Activated naive CD8-positive, alpha-beta T cell treated with anti-CD3 and anti-CD28 coated beads, Interleukin-2, amount 50 U/mL, for 16 hours (primary cell): ENCODE results near the gene SMIM22.

Experiments
- DNase-seq: peaks from one replicate; pipeline ENCODE4 v3.0.0-alpha.2; 2020; ENCODE audit warnings: low read depth, low spot score

Gene SMIM22

DNA sequence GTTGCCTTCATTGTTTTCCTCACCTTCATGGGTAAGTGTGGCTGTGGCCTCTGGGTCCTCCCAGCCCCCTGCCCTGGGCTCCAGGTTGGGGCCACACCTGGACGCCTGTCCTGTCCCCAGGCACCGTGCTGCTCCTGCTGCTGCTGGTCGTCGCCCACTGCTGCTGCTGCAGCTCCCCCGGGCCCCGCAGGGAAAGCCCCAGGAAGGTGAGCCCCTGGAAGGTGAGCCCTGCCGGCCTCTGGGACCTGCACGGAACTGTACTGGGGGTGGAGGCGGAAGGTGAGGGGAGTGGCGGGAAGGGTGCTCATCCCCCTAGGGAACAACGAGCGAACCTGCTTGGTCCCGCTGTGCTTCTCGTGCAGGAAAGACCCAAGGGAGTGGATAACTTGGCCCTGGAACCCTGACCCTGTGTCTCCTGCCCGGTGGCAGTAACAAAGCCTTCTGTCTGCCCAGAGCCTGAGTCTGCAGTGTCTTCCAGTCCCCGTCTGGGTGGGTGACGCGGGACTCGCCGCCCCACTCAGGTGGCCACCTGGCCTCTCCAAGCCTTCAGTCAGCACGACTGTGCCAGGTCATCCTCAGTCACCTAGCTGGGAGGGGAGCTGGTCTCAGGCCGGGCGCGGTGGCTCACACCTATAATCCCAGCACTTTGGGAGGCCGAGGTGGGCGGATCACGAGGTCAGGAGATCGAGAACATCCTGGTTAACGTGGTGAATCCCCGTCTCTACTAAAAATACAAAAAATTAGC is 831 bp downstream of the SMIM22 start:
- DNase-seq: no peak

DNA sequence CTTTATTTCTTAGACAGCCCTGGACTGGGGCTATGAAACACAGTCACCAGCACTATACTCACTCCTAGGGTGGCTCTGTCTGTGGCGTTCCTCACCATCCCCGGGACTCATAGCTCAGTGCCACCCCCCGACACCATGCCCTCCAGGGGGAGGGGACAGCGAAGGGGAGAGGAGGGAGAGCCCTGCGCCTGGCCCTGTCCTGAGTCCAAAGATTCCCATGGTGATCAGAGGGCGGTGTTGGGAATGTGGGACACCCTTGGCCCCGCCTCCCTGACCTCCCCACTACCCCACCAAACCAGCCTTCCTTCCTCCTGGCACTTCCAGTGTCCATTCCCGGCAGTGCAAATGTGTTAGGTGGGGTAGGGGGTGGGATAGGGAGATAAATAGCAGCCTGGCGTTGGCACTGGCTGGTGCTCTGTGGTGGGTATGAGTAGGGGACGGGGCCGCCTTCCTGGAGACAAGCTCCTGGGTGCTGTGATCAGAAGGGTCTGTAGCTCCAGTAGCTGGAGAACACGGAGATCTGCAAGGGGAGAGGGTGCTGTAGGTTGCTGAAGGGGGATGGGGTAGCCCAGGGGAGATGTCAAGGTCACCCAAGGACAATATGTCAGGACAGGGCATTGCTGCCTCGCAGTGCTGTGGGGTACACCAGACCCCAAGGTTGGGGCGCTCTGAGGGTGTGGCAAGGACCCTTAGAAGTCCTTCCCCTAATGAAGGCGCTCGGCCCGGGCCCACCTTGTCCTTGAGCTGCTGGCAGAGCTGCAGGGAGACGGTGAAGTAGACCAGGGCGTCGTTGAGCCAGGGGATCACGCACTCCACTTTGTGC is 2.0 kb downstream of the SMIM22 start:
- DNase-seq: no peak

DNA sequence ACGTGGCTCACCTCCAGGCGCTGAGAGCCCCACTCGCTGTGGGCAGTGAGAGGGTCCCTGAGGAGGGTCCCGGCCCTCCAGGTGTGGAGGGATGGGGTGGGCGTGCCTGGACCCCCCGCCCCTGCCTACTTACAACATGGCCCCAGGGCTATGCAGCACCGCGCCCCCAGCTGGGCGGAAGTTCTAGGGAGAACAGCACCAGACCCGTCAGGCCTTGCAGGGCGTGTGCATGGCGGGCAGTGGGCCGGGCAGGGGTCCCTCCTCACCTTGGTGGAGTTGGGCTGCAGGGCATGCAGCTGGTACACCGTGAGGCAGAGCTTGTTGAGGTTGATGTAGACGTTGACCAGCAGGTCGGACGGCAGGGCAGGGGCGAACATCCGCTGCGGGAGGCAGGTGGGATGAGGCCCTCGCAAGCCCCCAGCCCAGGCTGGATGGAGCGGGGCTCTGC is 2.7 kb downstream of the SMIM22 start:
- no peak for DNase-seq

GRCh38 chr16:4798456-4798855 is 3.3 kb downstream of the SMIM22 start:
- DNase-seq: no peak

GRCh38 chr16:4799171-4799855 is 4.1 kb downstream of the SMIM22 start:
- no peak for DNase-seq

GRCh38 chr16:4800290-4801041 is 5.3 kb downstream of the SMIM22 start:
- no peak for DNase-seq

GRCh38 chr16:4801051-4801961 is 6.1 kb downstream of the SMIM22 start:
- DNase-seq: no peak

- peak; percentile 49 for DNase-seq
Observed at GRCh38 chr16:4801962-4802658, 6.9 kb downstream of the SMIM22 start, which contains the start of gene ROGDI. Gene ROGDI (minus strand): TSS chr16:4802633. CDS start chr16:4802571, 62 bp downstream.

DNA sequence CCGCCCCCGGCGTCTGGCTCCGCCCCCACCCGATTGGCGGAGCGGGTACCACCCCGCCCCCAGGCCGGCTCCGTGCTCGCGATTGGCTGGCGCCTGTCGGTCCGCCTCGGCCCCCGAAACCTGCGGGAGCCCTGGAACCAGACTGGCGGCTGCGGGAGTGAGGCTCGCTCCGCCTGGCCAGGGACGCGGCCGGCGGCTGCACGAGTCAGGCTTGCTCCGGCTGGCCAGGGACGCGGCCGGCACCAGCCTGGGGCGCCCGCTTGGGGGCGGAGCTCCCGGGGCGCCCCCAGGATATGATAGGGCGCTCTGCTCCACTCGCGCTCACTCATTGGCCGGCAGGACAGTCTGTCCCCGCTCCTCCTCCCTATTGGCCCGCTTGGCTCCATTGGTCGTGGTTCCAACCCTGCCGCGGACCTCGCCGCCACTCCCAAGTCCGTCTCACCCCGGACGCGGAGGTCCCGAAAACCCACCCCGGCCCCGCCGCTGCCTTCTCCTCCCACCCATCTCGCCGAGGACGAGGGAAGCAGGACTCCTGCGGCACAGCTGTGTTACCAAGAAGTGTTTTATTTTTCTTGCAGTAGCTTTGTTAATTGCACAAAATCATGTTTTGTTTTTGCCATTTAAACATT is 7.6 kb downstream of the SMIM22 start:
- peak; percentile 70 for DNase-seq

DNA sequence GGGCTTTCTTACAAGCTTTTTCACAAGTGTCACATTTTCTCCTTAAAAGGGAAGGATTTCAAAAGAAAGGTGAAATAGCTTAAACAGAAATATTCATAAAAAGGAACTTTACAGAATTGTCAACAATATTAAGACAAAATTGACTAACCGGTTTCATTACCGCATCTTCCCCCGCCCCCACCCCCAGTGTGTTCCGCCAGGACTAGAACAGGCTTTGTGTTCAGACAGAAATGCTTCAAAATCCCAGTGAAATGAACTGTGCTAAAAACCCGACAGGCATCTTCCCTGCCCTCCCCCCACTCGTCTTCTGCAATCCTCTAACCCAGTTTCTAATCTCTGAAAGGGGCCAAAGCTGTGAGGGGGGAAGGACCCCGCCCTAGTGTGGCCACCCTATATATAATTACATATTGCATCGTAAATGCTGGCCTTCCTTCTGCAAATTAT is 8.3 kb downstream of the SMIM22 start:
- DNase-seq: no peak

GRCh38 chr16:4803898-4804762 is 9.0 kb downstream of the SMIM22 start:
- no peak for DNase-seq

DNA sequence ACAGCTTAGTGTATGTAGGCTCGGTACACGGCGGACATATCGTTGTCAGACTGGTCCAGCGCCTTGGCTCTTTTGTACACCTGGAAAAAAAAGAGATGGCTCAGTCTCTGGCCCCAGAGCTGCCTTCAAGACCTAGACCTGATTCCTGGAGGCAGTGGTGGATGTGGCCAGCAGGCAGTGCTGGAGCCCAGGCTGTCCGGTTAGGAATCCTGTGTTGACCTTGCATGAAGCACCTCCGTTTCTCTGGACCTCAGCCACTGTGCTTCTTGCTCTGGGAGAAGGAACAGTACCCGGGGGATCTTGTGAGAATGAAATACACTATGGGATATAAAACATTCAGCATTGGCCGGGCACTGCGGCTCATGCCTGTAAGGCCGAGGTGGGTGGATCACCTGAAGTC is 10.1 kb downstream of the SMIM22 start:
- DNase-seq: no peak

- no peak for DNase-seq
Observed at GRCh38 chr16:4806280-4806679, 11.1 kb downstream of the SMIM22 start.

DNA sequence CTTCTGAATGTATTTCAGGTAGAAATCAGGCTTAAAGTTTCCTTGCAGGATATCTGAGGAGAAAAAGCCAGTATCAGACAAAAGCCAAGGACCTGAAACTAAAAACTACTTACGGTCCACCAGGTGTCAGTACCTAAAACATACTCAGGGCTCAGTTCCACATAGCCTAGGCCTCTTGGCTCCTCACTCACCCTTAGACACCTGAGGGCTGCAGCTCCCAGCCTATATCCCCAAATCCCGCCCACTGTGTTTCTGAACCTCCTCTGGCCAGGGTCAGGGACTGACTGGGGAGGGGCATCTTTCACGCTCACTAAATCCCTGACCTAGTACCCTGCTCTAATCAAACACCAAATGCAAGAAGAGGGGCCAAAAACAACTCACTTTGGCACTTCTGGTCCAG is 16.1 kb downstream of the SMIM22 start:
- DNase-seq: no peak

DNA sequence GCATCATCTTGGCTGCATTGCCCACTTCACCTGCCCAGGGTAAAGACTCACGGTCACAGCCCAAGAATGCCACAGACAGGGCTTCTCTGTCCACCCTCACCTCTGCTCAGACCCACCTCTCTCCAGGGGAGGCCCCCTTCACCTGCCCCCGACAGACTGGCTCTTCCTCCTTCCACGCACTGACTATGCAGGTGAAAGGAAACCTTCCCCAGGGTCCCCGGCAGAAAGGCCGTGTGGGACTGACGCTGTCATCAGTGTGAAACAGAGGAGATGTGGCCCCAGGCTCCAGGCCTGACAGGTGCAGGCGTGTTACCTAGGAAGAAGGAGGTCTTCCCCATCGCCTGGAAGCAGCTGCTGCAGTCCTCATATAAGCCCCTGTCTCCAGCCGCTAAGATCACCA is 16.6 kb downstream of the SMIM22 start:
- no peak for DNase-seq

DNA sequence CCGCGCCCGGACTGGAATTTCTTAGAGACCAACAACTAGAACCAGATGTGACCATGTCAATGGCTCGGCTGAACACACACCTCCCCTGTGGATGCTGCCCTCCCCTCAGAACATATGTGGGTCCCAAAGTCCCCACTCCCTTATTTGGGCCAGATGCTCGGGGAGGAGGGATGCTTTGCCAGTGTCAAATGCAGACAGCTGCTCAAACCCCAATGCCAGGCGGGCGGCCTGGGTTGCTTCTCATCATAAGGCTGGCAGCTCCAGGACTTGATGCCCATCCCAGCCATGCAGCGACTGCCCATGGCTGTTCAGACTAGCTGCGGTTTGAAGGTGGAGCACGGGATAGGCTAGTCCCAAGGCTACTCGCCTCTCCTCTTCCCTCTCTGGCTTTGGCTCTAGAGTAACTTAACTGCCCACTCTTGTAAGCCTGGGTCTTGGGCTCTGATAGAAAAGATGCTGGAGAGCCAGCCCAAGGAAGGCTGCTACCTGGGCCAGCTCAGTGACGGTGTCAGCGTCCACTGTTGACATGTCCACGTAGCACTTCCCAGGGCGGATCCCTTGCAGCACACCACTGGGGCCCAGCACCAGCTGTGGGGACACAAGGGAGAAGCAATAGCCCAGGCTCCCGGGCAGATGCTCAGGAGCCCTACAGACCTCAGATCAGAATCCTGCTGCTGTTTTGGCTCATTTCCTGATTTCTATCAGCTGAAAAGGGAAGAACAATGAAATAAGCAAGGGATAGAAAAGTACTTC is 18.3 kb downstream of the SMIM22 start:
- no peak for DNase-seq

DNA sequence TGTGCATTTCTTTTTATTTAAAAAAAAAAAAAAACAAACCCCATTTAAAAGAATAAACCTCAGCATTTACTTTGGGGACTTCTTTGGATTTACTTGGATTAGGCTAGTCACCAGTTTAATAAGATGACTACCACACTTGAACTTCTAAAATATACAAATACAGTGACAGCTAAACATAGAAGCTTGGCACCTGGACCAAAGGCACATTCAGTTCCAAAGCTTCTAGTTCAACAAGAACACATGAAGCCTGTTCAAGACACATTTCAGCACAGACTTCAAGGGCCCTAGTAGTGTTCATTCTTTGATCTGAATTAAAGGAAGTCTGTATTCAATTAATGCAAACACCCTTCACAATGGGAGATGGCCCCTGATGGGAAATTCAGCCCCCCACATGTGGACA is 18.9 kb downstream of the SMIM22 start:
- no peak for DNase-seq
